NCI-H345 (cell line): ENCODE results near the gene ATN1.

Experiments used
- DNase-seq: peaks from one replicate; lab custom pipeline; 2025; lab: John Stamatoyannopoulos, UW

ATN1 gene

GRCh38 chr12:6975297-6976032 lies 47.7 kb downstream of the ATN1 start:
- no peak for DNase-seq

- DNase-seq: no peak
Measured at GRCh38 chr12:6977653-6978052, 49.9 kb downstream of the ATN1 start.

- no peak for DNase-seq
Measured at GRCh38 chr12:6978188-6978587, 50.4 kb downstream of the ATN1 start.

GRCh38 chr12:6978611-6979011 lies 50.9 kb downstream of the ATN1 start:
- no peak for DNase-seq

GRCh38 chr12:6979021-6979420 lies 51.3 kb downstream of the ATN1 start:
- no peak for DNase-seq

GRCh38 chr12:6979453-6979852 lies 51.7 kb downstream of the ATN1 start:
- no peak for DNase-seq

GRCh38 chr12:6980075-6980474 lies 52.3 kb downstream of the ATN1 start:
- no peak for DNase-seq

- DNase-seq: no peak
Measured at GRCh38 chr12:6980740-6981139, 53.0 kb downstream of the ATN1 start.

- DNase-seq: no peak
Measured at GRCh38 chr12:6981152-6982052, 53.6 kb downstream of the ATN1 start.

- no peak for DNase-seq
Measured at GRCh38 chr12:6982532-6982931, 54.8 kb downstream of the ATN1 start.

- no peak for DNase-seq
Measured at GRCh38 chr12:6987956-6988553, 60.3 kb downstream of the ATN1 start.
